ENCODE results near the gene P4HB.

Gene P4HB

DNA sequence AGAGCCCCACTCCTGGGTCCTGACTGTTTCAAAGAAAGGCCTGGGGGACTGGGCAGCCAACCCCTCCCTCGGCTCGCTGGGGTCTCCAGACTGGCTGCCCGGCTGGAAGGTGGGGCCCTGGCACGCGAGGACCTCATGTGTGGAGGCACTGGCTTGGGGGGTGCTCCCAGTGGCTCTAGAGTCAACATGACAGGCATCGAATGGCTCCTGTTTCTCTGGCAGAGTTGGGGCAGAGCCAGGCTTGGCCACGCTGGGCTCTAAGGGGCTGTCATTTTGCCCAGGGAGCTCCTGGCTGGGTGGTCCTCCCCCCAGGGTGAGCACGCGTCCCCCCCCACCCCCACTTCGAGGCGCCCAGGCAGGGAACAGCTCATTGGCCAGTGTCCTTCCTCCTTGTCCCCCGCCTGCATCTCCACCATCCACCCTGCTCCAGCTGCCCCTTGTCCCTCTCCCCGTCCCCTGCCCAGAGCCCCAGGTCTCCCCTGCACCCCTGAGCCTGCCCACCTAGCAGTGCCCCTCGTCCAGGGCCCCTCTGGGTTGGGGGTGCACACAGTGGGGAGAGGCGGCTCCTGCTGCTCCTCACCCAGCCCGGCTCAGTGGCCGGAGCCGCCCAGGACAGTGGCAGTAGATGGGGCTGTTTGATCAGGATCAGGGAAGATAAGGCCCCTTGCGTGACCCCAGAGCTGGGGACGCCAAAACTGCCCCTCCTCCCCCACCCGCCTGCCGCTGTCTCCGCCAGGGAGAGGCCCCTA is 53.7 kb downstream of the P4HB start:
- Mint-ChIP-seq H3K4me1 (ENCODE audit: low read depth) (peaks cover 10% of the 10 kb centered on the region), H3K36me3 (ENCODE audit: low read depth) (no peaks in the 10 kb centered on the region), H3K4me3 (no peak overlapping the region), H3K9me3 (no peaks in the 10 kb centered on the region), H3K27me3 (peaks cover 78% of the 10 kb centered on the region), H3K27ac (no peak overlapping the region)
- intact Hi-C loops (cut with micrococcal nuclease), result no loop called here

DNA sequence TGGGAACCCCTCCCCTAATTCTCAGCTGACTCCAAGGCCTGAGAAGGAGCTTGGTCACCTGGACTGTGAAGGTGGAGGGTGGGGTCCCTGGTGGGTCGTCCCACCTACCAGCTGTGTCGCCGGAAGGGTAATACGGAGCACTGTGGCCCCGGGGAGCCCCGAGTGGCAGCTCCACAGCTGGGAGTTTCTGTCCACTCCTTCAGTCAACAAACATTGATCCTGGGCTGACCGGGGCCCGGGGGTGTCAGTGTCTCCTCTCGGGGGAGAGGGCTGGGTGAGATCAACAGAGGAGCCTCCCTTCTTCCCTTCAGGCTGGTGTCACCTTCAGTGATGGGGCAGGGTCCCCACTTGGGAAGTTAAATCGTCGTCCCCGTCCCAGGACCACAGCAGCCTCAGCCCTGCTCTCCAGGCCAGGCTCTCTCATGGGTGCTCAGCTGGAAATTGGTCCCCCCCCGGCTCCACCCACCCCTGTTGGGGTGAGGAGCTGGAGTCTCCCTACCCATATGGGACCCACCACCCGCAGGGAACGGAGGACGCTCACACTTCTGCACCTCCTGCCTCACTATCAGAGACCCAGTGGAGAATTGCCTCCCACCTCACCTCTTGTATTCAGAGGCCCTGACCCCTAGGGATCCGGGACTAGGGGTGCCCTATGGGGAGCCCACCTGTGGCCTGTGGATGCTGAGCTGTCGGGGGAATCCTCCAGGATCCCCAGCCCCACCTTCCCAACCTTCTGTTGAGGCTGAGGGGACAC is 54.5 kb downstream of the P4HB start:
- Mint-ChIP-seq H3K4me1 (ENCODE audit: low read depth) (peaks cover 10% of the 10 kb centered on the region), H3K4me3 (no peak overlapping the region), H3K27me3 (peaks cover 84% of the 10 kb centered on the region), H3K27ac (no peak overlapping the region), H3K36me3 (ENCODE audit: low read depth) (no peaks in the 10 kb centered on the region), H3K9me3 (no peaks in the 10 kb centered on the region)
- intact Hi-C loops (cut with micrococcal nuclease), result no loop called here

DNA sequence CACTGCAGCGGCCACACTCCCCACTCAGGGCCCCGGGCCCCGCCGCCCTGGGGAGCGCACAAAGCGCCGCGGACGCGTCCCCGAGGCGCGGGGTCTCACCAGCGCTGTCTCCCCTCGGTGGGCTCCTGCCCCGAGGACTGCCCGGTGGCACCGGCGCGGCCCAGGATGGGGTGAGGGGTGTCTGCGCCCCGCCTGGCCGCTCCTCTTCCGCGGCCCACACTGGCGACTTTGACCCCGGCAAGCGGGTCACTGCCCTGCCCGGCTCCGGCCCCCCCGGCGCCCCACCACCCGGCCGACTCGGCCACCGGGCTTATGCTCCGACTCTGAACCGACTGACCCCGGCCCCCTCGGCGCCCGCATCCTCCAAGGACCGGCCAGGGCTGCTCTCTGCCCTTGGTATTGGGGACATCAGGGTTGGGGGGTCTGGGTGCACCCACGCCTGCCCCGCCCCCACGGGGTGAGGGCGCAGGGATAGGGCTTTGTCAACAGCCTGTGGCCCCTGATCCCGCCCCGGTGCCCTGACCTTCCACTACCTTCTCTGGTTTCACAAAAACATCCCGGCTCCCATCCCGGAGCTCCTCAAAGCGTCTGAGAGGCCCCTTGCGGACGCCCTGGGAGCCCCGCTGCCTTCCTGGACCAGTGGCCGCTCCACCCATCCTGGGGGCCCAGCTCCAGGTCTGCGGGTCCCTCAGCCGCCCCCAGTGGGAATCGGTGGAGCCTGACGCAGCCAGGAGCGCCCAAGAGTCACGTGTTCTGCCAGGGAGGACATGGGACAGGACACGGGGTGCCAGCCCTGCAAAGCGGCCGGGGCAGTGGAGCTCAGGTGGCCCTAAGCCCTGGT is 55.6 kb downstream of the P4HB start:
- no peaks in the 10 kb centered on the region for H3K9me3 Mint-ChIP-seq
- no peaks in the 10 kb centered on the region for H3K36me3 Mint-ChIP-seq (ENCODE audit: low read depth)
- intact Hi-C loops (cut with micrococcal nuclease), result no loop called here
- no peak overlapping the region for H3K27ac Mint-ChIP-seq
- peaks cover 10% of the 10 kb centered on the region for H3K4me1 Mint-ChIP-seq (ENCODE audit: low read depth)
- no peak overlapping the region for H3K4me3 Mint-ChIP-seq
- H3K27me3 Mint-ChIP-seq, result peaks cover 86% of the 10 kb centered on the region

DNA sequence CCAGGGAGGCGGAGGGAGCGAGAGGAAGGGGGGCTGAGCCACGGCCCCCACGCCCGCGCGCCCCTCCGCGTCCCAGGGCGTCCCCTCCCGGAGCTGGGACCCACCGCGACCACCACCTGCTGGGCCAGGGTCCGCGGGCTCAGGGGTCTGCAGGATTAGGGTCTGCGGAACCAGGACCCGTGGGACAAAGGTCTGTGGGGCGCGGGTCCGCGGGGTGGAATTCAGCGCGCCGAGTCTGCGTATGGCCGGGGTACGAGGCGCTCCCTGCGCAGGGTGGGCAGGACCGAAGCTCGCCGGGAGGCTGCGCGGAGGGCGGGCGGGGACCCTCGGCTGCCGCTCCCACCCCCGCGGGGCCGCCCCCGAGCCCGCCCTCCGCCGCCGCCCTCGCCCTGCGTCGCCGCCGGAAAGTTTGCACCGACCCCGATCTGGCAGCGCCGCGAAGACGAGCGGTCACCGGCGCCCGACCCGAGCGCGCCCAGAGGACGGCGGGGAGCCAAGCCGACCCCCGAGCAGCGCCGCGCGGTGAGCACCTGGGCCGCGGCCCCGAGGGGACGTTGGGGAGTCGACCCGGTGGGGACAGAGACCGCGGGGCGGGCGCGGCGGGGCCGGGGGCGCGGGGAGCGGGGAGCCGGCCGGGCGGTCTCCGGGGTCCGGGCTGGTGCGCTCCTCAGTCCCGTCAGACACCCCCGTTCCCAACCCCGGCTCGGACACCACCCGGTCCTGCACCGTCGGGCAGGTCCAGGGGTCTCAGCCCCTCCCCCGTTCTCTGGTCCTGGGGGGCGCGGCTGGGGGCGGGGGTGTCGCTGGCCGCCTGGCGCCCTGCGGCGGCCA is 56.4 kb downstream of the P4HB start, which contains the start of gene GCGR:
TSS of gene GCGR (plus strand) at position 423 of the 831 bp plus-strand sequence. CDS start 4,869 bp downstream, outside the sequence.
- H3K27ac Mint-ChIP-seq, result no peak within 1 kb of the TSS
- H3K27me3 Mint-ChIP-seq, result peaks cover 86% of the 10 kb centered on the region
- no peaks in the 10 kb centered on the region for H3K9me3 Mint-ChIP-seq
- H3K4me1 Mint-ChIP-seq (ENCODE audit: low read depth), result peaks cover 10% of the 10 kb centered on the region
- intact Hi-C loops (cut with micrococcal nuclease), result no loop called here
- no peak within 1 kb of the TSS for H3K4me3 Mint-ChIP-seq
- H3K36me3 Mint-ChIP-seq (ENCODE audit: low read depth), result no peaks in the 10 kb centered on the region

DNA sequence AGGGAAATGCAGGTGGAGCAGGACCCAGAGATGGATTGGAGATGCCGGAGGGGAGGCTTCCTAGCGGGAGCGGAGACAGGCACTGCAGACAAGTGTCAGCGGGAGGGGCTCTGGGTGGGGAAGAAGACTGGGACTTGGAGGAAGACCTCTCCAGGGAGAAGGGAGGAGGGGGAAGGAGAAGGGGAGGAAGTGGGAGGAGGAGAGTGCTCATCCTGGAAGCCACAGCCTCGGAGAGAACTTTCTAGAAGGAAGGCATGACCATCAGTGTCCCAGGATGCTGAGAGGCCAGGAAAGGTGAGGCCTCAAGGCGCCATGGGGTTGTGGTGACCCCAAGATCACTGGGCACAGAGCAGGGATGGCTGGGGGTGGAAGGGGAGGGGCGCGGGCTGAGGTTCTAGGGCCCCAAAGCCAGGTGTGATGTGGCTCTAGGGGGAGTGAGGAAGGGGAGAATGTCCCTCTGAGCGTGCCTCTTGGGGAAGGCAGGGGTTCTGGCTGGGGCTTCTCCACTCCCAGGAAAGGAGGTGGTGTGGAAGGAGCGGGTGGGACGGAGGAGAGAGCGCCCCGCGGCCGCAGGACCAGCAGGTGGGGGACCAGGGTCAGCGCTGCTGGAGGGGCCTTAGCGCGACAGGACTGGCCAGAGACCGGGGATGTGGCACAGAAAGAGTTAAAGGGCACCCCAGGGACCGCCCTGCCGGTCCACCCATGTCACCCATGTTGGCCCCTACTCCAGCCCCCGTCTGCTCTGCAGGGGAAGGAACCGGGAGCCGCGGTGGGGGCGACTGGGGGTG is 57.3 kb downstream of the P4HB start:
- intact Hi-C loops (cut with micrococcal nuclease), result no loop called here
- Mint-ChIP-seq H3K36me3 (ENCODE audit: low read depth) (no peaks in the 10 kb centered on the region), H3K27ac (no peak overlapping the region), H3K4me1 (ENCODE audit: low read depth) (peaks cover 10% of the 10 kb centered on the region), H3K9me3 (no peaks in the 10 kb centered on the region), H3K27me3 (peaks cover 79% of the 10 kb centered on the region), H3K4me3 (no peak overlapping the region)

DNA sequence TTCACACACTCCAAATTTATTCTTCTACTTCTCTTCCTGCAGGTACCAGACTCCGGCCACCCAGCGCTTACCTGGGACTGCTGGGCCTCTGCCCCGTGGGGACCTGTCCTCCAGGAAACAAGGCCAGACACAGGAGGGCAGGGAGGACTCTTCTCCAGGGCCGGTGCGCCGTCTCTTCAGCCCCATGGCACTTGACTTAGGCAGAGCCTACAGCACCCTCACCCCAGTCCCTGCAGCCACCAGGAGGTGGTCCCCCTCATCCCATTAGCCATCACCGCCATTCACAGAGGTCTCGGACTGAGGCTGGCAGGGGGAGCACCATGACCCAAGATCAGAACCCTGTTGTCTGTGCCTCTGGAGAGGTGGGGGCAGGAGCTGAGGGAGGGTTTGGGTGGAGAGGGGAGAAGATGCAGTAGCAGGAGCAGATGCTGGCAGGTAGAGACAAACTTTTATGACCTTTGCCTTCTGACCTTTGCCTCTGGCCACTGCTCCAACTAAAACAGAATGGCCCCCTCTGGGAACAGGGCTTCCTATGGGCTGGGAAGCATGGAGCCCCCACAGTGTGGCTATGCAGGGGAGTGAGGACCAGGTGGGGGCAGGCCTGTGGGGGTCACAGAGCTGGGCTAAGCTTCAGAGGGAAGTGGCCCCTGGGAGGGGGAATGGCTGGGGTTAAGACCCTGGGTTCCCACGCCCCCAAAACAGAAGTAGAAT is 58.1 kb downstream of the P4HB start:
- Mint-ChIP-seq H3K27me3 (peaks cover 72% of the 10 kb centered on the region), H3K4me3 (no peak overlapping the region)
- intact Hi-C loops (cut with micrococcal nuclease), result no loop called here

DNA sequence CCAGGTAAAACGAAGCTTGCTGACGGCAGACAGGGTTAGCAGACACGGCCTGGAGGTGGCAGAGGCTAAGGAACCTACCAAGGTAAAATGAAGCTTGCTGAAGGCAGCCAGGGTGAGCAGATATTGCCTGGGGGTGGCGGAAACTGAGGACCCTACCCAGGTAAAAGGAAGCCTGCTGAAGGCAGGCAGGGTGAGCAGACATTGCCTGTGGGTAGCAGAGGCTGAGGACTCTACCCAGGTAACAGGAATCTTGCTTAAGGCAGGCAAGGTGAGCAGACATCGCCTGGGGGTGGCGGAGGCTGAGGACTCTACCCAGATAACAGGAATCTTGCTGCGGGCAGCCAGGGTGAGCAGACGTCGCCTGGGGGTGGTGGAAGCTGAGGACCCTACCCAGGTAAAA is 59.0 kb downstream of the P4HB start:
- intact Hi-C loops (cut with micrococcal nuclease), result no loop called here
- no peak overlapping the region for H3K27ac Mint-ChIP-seq
- H3K4me1 Mint-ChIP-seq (ENCODE audit: low read depth), result peaks cover 10% of the 10 kb centered on the region
- H3K36me3 Mint-ChIP-seq (ENCODE audit: low read depth), result no peaks in the 10 kb centered on the region
- no peak overlapping the region for H3K4me3 Mint-ChIP-seq
- H3K9me3 Mint-ChIP-seq, result no peaks in the 10 kb centered on the region
- peaks cover 63% of the 10 kb centered on the region for H3K27me3 Mint-ChIP-seq

More for the DNA sequence above, 58.1 kb downstream of the P4HB start:
- peaks cover 10% of the 10 kb centered on the region for H3K4me1 Mint-ChIP-seq (ENCODE audit: low read depth)
- no peak overlapping the region for H3K27ac Mint-ChIP-seq
- no peaks in the 10 kb centered on the region for H3K9me3 Mint-ChIP-seq
- no peaks in the 10 kb centered on the region for H3K36me3 Mint-ChIP-seq (ENCODE audit: low read depth)

DNA sequence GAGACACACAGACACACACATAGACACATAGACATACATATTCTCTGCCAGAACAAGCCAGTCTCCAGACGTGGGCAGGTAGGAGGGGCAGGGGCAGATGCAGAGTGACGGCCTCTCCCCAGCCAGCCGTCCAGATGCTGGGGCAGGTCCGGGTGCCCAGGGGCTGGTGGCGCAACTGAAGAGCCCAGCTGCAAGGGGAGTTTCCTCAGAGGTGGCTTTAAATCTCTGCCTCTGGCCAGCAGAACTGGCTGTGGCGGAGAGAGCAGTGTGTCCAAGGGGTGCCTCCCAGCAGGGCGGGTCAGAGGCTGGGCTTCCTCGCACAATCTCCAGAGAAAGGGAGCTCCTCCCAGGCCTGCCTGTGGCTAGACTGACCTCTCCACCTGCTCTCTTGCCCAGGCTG is 65.8 kb downstream of the P4HB start:
- intact Hi-C loops (cut with micrococcal nuclease), result no loop called here
- H3K4me1 Mint-ChIP-seq (ENCODE audit: low read depth), result no peaks in the 10 kb centered on the region
- no peak overlapping the region for H3K4me3 Mint-ChIP-seq
- H3K27ac Mint-ChIP-seq, result no peak overlapping the region
- no peaks in the 10 kb centered on the region for H3K36me3 Mint-ChIP-seq (ENCODE audit: low read depth)
- peaks cover 8% of the 10 kb centered on the region for H3K27me3 Mint-ChIP-seq
- H3K9me3 Mint-ChIP-seq, result no peaks in the 10 kb centered on the region

DNA sequence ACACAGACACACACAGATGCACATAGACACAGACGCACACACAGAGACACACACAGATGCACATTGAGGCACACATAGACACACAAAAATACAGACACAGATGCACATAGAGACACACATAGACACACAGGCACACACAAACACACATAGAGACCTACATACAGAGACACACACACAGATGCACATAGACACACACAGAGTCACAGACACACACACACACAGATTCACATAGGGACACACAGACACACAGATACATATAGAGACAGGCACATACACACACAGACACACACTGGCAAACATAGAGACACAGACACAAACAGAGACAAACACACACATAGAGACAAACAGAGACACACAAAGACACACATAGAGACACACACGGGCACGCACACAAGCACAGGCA is 66.3 kb downstream of the P4HB start:
- no peaks in the 10 kb centered on the region for H3K4me1 Mint-ChIP-seq (ENCODE audit: low read depth)

More for the DNA sequence above, 66.3 kb downstream of the P4HB start:
- Mint-ChIP-seq H3K36me3 (ENCODE audit: low read depth) (no peaks in the 10 kb centered on the region), H3K9me3 (no peaks in the 10 kb centered on the region), H3K27ac (no peak overlapping the region), H3K4me3 (no peak overlapping the region), H3K27me3 (peaks cover 4% of the 10 kb centered on the region)
- intact Hi-C loops (cut with micrococcal nuclease), result no loop called here
